Ammon's horn (tissue), 1 donor: Measurements from ENCODE around the gene GOLM1.
"Not testable (repeated sequence)": the region's sequence is repeated elsewhere in the genome, so short reads cannot be mapped to it uniquely, and the experiment has no call there.

Source experiments
- DNase-seq: peaks from one replicate; pipeline ENCODE4 v3.0.0-alpha.2; 2016; ENCODE audit warnings: low spot score

GOLM1 gene

GRCh38 chr9:86082870-86083269 is 16.5 kb downstream of the GOLM1 start:
- DNase-seq = peak; percentile 39

- DNase-seq = no peak
These were observed 19.4 kb downstream of the GOLM1 start for GRCh38 chr9:86079865-86080469.

GRCh38 chr9:86079421-86079831 is 19.9 kb downstream of the GOLM1 start:
- DNase-seq = no peak

GRCh38 chr9:86078731-86079130 is 20.6 kb downstream of the GOLM1 start:
- no peak for DNase-seq

GRCh38 chr9:86077276-86077675 is 22.1 kb downstream of the GOLM1 start:
- DNase-seq = peak; percentile 53

- no peak for DNase-seq
These were observed 23.9 kb downstream of the GOLM1 start for GRCh38 chr9:86075132-86076109.

- no peak for DNase-seq
These were observed 25.5 kb downstream of the GOLM1 start for GRCh38 chr9:86073839-86074238.

- no peak for DNase-seq
These were observed 26.9 kb downstream of the GOLM1 start for GRCh38 chr9:86072394-86072877.

- DNase-seq = no peak
These were observed 30.0 kb downstream of the GOLM1 start for GRCh38 chr9:86069206-86069869.

- no peak for DNase-seq
These were observed 35.1 kb downstream of the GOLM1 start for GRCh38 chr9:86064220-86064619.

- DNase-seq = no peak
These were observed 36.3 kb downstream of the GOLM1 start for GRCh38 chr9:86062845-86063693.

- no peak for DNase-seq
These were observed 37.2 kb downstream of the GOLM1 start for GRCh38 chr9:86061972-86062739.

GRCh38 chr9:86057491-86057890 is 41.9 kb downstream of the GOLM1 start:
- no peak for DNase-seq

GRCh38 chr9:86054695-86055094 is 44.7 kb downstream of the GOLM1 start:
- DNase-seq = no peak

GRCh38 chr9:86052556-86053468 is 46.5 kb downstream of the GOLM1 start:
- DNase-seq = no peak

GRCh38 chr9:86048018-86048742 is 51.2 kb downstream of the GOLM1 start:
- not testable (repeated sequence) for DNase-seq

GRCh38 chr9:86047361-86047760 is 52.0 kb downstream of the GOLM1 start:
- DNase-seq = no peak

- DNase-seq = peak; percentile 11
These were observed 52.4 kb downstream of the GOLM1 start for GRCh38 chr9:86046930-86047341.

- DNase-seq = no peak
These were observed 53.2 kb downstream of the GOLM1 start for GRCh38 chr9:86046071-86046636.
